ENCODE measurements around the gene FHOD3.

The FHOD3 gene

GRCh38 chr18:36412778-36413177 lies 115.3 kb downstream of the FHOD3 start:
- FAIRE-seq = no peak
- no peak for DNase-seq (ENCODE audit: insufficient read length, low spot score)
- TF ChIP-seq CTCF (IDR thresholded peaks at IDR 0.05; ENCODE audit: insufficient read depth, missing control alignments) = peak; percentile 42

GRCh38 chr18:36415171-36415570 lies 117.7 kb downstream of the FHOD3 start:
- no peak for FAIRE-seq
- no peak for TF ChIP-seq CTCF (IDR thresholded peaks at IDR 0.05; ENCODE audit: insufficient read depth, missing control alignments)

GRCh38 chr18:36415625-36416024 lies 118.1 kb downstream of the FHOD3 start:
- no peak for TF ChIP-seq CTCF (IDR thresholded peaks at IDR 0.05; ENCODE audit: insufficient read depth, missing control alignments)
- no peak for DNase-seq (ENCODE audit: insufficient read length, low spot score)
- peak; percentile 83 for FAIRE-seq

More at GRCh38 chr18:36415171-36415570, 117.7 kb downstream of the FHOD3 start:
- no peak for DNase-seq (ENCODE audit: insufficient read length, low spot score)

- FAIRE-seq = peak; percentile 29
- no peak for DNase-seq (ENCODE audit: insufficient read length, low spot score)
- TF ChIP-seq CTCF (IDR thresholded peaks at IDR 0.05; ENCODE audit: insufficient read depth, missing control alignments) = no peak
Measured at GRCh38 chr18:36419188-36419899, 121.8 kb downstream of the FHOD3 start.

GRCh38 chr18:36419900-36420531 lies 122.5 kb downstream of the FHOD3 start:
- FAIRE-seq (no peak), DNase-seq (ENCODE audit: insufficient read length, low spot score) (no peak)
- peak; percentile 13 for TF ChIP-seq CTCF (IDR thresholded peaks at IDR 0.05; ENCODE audit: insufficient read depth, missing control alignments)

- TF ChIP-seq CTCF (IDR thresholded peaks at IDR 0.05; ENCODE audit: insufficient read depth, missing control alignments) = no peak
- DNase-seq (ENCODE audit: insufficient read length, low spot score) (no peak), FAIRE-seq (no peak)
Measured at GRCh38 chr18:36420826-36421225, 123.3 kb downstream of the FHOD3 start.

GRCh38 chr18:36424741-36425142 lies 127.2 kb downstream of the FHOD3 start:
- DNase-seq (ENCODE audit: insufficient read length, low spot score) (no peak), FAIRE-seq (peak; percentile 89)
- TF ChIP-seq CTCF (IDR thresholded peaks at IDR 0.05; ENCODE audit: insufficient read depth, missing control alignments) = no peak
